SU-DHL-6 (cell line): Measurements from ENCODE around the gene CASP10.

Experiments
- EZH2phosphoT487 ChIP-seq: fragments of 200-600 bp; sonication (generic), shearing (Covaris generic); conservative IDR thresholded peaks from 2 replicates; pipeline ENCODE4 v1.6.1; 2018; ENCODE audit warnings: mild to moderate bottlenecking, antibody characterized with exemption, low read length, moderate library complexity, mixed read lengths
- TF ChIP-seq, protein P1 (sequence below): fragments of 200-600 bp; sonication (generic); IDR thresholded peaks from one replicate; pipeline ENCODE4 v1.5.1; 2017; ENCODE audit warnings: antibody characterized with exemption, mild to moderate bottlenecking, low read length, moderate library complexity; ENCODE audit not compliant: insufficient read depth, poor library complexity, severe bottlenecking

DNA sequence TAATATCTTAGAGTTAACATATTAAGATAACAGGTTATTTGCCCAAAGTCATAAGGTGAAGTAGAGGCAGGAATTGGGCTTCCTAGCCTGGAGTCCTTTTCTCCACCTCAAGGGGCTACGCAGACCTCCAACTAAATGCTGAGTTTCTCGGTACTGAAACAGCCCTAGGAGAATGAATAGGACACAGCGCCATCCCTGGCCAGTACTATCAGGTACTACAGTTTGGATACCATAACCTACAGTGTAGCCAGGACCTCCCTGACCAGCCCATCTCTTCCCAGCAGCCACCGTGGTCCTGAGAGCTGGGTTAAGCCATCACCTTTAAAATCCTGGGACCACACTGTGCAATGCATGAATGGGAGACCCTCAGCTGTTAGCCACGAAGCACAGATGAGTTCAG, 93.0 kb downstream of the CASP10 start:
- TF ChIP-seq, protein P1, sequence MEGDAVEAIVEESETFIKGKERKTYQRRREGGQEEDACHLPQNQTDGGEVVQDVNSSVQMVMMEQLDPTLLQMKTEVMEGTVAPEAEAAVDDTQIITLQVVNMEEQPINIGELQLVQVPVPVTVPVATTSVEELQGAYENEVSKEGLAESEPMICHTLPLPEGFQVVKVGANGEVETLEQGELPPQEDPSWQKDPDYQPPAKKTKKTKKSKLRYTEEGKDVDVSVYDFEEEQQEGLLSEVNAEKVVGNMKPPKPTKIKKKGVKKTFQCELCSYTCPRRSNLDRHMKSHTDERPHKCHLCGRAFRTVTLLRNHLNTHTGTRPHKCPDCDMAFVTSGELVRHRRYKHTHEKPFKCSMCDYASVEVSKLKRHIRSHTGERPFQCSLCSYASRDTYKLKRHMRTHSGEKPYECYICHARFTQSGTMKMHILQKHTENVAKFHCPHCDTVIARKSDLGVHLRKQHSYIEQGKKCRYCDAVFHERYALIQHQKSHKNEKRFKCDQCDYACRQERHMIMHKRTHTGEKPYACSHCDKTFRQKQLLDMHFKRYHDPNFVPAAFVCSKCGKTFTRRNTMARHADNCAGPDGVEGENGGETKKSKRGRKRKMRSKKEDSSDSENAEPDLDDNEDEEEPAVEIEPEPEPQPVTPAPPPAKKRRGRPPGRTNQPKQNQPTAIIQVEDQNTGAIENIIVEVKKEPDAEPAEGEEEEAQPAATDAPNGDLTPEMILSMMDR, result no peak
- no peak for TF ChIP-seq EZH2phosphoT487
